CD4-positive, alpha-beta T cell (primary cell): ENCODE data around the gene CCBE1. TPM values are rescaled to one million over a fixed set of nuclear protein-coding genes. Genes with fewer than 3 reads are reported as not detected.

Experiments used
- ATAC-seq: fragments of 200-7000 bp; cut with Tn5 transposase; one replicate; pipeline ENCODE4 v1.10.0; 2022; ENCODE audit warnings: mild to moderate bottlenecking; ENCODE audit not compliant: poor library complexity
- CTCF ChIA-PET: fragments of 350-600 bp; sonication (Branson Sonifier 250); formaldehyde crosslinking; loops from one replicate; lab custom pipeline; 2021; ENCODE audit warnings: antibody characterized with exemption, inconsistent platforms; lab: Charles Lee
- POLR2A ChIA-PET: fragments of 350-600 bp; sonication (Branson Sonifier 250); formaldehyde crosslinking; loops from one replicate; lab custom pipeline; 2021; ENCODE audit warnings: antibody characterized with exemption, inconsistent platforms; lab: Charles Lee
- DNase-seq, 14 experiments: peaks; one replicate each; pipeline ENCODE4 v3.0.0-alpha.2; 2013 to 2020; ENCODE audit warnings: mixed read lengths in 2 of 14
- H3K27ac ChIP-seq, 2 donors: one replicate each; pipeline versions ENCODE4 v1.5.1 to v1.7.0; 2013; ENCODE audit warnings: low read length in 2 of 2, low read depth in 1 of 2, mild to moderate bottlenecking in 1 of 2
- H3K27me3 ChIP-seq, 2 experiments: 1 replicate in 1 of 2; 2 replicates in 1 of 2; pipeline versions ENCODE4 v1.6.1 to v1.7.0; 2013; ENCODE audit warnings: low read length in 2 of 2, control low read depth in 1 of 2, mild to moderate bottlenecking in 1 of 2, moderate library complexity in 1 of 2; ENCODE audit not compliant: insufficient read depth in 2 of 2, control insufficient read depth in 1 of 2
- H3K36me3 ChIP-seq: one replicate; pipeline ENCODE4 v1.6.1; 2013; ENCODE audit warnings: low read length, control low read depth; ENCODE audit not compliant: insufficient read depth
- H3K4me1 ChIP-seq: one replicate; pipeline ENCODE4 v1.6.1; 2013; ENCODE audit warnings: low read length, control low read depth; ENCODE audit not compliant: insufficient read depth
- H3K4me3 ChIP-seq: one replicate; pipeline ENCODE4 v1.5.1; 2013; ENCODE audit warnings: mild to moderate bottlenecking, low read length, moderate library complexity
- H3K9me3 ChIP-seq, 2 experiments: 1 replicate in 1 of 2; 2 replicates in 1 of 2; pipeline versions ENCODE4 v1.6.1 to v1.7.0; 2013; ENCODE audit warnings: low read length in 2 of 2, mild to moderate bottlenecking in 2 of 2, control low read depth in 1 of 2, moderate library complexity in 1 of 2; ENCODE audit not compliant: control insufficient read depth in 1 of 2, insufficient read depth in 1 of 2
- H3K27ac Mint-ChIP-seq: one replicate; pipeline ENCODE4 v1.8.0; 2020; ENCODE audit warnings: mixed read lengths
- H3K27me3 Mint-ChIP-seq: one replicate; pipeline ENCODE4 v1.8.0; 2021; ENCODE audit warnings: mixed read lengths
- H3K36me3 Mint-ChIP-seq: one replicate; pipeline ENCODE4 v1.8.0; 2021; ENCODE audit warnings: low read depth, mixed read lengths
- H3K4me1 Mint-ChIP-seq: one replicate; pipeline ENCODE4 v1.8.0; 2021; ENCODE audit warnings: low read depth, mixed read lengths
- H3K4me3 Mint-ChIP-seq: one replicate; pipeline ENCODE4 v1.8.0; 2020; ENCODE audit warnings: mild to moderate bottlenecking, mixed read lengths
- H3K9me3 Mint-ChIP-seq: one replicate; pipeline ENCODE4 v1.8.0; 2020; ENCODE audit warnings: mixed read lengths
- intact Hi-C, 2 experiments: fragments of 100-400 bp; cut with DNase I in 1 of 2; cut with micrococcal nuclease in 1 of 2; formaldehyde crosslinking; loops; one replicate each; pipeline versions ENCODE4 v1.15.1 to v1.9.0; 2023 to 2025; cut with DNase I, micrococcal nuclease
- total RNA-seq, 174 experiments: library from RNA in 2 of 174; stranded (reverse) in 2 of 174; gene quantifications; one replicate each; pipeline ENCODE4 v1.2.3 and lab custom pipeline; 2021 to 2026
- TF ChIP-seq, protein P1 (sequence below): fragments of 200-600 bp; IDR thresholded peaks from one replicate; pipeline ENCODE4 v1.8.0; 2022; ENCODE audit warnings: antibody characterized with exemption, mild to moderate bottlenecking

The CCBE1 gene
- total RNA-seq, 2 experiments from 2014 or later, result not detected

DNA sequence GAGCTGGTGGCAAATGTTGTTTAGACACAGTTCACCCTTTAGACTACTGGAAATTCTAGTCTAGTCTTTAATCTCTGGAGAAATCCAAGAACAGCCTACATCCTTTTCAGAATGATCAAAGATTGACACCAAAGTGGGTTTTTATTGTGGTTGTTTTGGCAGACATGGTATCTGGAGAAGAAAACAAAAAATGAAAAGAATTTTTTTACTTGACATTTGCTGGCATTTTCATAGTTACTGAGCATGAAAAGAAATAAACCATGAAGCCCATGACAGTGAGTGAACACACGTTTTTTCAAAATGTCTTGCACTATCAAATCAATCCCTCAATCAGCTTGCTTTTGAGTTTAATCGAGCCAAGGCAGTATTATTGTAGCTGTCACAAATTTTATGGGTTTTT lies 125.3 kb downstream of the CCBE1 start:
- peaks cover 0 to 3% of the 10 kb centered on the region in 2 experiments for H3K27me3 ChIP-seq
- ChIA-PET CTCF (no interaction called here), POLR2A (no interaction called here)
- H3K27ac ChIP-seq, result no peak overlapping the region
- no peaks in the 10 kb centered on the region for H3K9me3 Mint-ChIP-seq
- no peaks in the 10 kb centered on the region for H3K9me3 ChIP-seq
- no peak for ATAC-seq
- no peaks in the 10 kb centered on the region for H3K36me3 Mint-ChIP-seq
- intact Hi-C loops, result no loop called here
- H3K4me1 Mint-ChIP-seq, result no peaks in the 10 kb centered on the region
- H3K4me3 Mint-ChIP-seq, result no peak overlapping the region
- no peaks in the 10 kb centered on the region for H3K36me3 ChIP-seq
- TF ChIP-seq, protein P1, sequence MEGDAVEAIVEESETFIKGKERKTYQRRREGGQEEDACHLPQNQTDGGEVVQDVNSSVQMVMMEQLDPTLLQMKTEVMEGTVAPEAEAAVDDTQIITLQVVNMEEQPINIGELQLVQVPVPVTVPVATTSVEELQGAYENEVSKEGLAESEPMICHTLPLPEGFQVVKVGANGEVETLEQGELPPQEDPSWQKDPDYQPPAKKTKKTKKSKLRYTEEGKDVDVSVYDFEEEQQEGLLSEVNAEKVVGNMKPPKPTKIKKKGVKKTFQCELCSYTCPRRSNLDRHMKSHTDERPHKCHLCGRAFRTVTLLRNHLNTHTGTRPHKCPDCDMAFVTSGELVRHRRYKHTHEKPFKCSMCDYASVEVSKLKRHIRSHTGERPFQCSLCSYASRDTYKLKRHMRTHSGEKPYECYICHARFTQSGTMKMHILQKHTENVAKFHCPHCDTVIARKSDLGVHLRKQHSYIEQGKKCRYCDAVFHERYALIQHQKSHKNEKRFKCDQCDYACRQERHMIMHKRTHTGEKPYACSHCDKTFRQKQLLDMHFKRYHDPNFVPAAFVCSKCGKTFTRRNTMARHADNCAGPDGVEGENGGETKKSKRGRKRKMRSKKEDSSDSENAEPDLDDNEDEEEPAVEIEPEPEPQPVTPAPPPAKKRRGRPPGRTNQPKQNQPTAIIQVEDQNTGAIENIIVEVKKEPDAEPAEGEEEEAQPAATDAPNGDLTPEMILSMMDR, result no peak
- H3K4me3 ChIP-seq, result no peak overlapping the region
- no peak overlapping the region for H3K27ac Mint-ChIP-seq
- DNase-seq, result no peak
- peaks cover 5% of the 10 kb centered on the region for H3K27me3 Mint-ChIP-seq
- H3K4me1 ChIP-seq, result no peaks in the 10 kb centered on the region

DNA sequence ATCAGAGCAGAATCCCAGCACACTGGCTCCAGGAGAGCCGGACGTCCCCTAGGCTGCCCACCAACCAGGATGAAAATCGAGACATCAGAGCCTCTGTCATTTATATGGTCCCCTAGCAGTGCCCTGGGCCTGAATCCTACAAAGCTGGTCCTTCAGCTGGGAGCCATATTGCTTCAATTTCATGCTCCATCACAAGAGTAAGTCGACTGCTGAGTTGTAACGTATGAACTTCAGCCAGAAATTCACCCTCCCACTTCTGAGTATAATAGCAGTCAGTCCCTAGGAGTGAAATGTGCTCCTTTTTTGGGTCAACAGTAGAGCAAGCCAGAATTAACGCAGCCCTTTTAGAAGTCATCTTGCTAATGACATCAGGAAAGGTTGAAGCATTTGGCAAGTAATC lies 126.4 kb downstream of the CCBE1 start:
- Histone ChIP-seq H3K36me3 (no peaks in the 10 kb centered on the region), H3K4me1 (no peaks in the 10 kb centered on the region), H3K27me3 (peaks cover 0 to 3% of the 10 kb centered on the region in 2 experiments), H3K27ac (no peak overlapping the region), H3K9me3 (no peaks in the 10 kb centered on the region), H3K4me3 (no peak overlapping the region)
- Mint-ChIP-seq H3K36me3 (no peaks in the 10 kb centered on the region), H3K27me3 (peaks cover 5% of the 10 kb centered on the region), H3K4me3 (no peak overlapping the region), H3K4me1 (no peaks in the 10 kb centered on the region), H3K9me3 (no peaks in the 10 kb centered on the region), H3K27ac (no peak overlapping the region)
- ChIA-PET CTCF (no interaction called here), POLR2A (no interaction called here)
- no peak for DNase-seq
- ATAC-seq, result no peak
- intact Hi-C loops, result no loop called here
- TF ChIP-seq, protein P1, result no peak

DNA sequence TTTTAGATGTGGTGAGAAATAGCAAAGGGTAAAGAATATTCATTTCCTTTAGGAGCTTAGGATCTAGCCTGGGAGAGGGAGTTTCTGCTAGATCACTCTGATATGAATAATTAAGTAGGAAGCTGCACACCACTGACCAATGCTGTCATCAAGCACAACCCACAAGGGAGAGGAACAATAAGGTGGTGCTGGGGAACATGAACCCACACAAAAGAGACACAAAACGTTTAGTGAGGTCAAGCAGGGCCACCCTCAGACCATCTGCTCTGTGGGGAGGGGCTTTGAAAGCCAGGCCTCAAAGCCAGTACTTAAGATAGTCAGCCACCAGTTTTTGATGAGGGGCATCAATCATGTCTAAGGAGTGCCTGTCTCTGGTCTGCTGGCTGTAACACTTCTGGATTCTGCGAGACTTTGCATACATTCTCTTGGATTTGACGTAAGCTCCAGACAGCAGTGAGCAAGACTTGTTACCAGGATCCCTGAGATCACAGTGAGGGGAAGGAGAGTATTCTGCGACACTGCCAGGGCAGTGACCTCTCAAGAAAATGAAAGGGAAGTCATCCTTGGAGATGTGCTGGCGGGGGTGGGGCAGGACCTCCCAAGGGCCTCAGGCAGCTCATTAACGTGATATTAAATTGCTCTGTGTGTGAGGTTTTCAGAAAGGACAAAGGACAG lies 127.0 kb downstream of the CCBE1 start:
- no peak overlapping the region for H3K4me3 ChIP-seq
- no peak overlapping the region for H3K27ac ChIP-seq
- ATAC-seq, result no peak
- DNase-seq, result no peak
- ChIA-PET CTCF (no interaction called here), POLR2A (no interaction called here)
- Mint-ChIP-seq H3K9me3 (no peaks in the 10 kb centered on the region), H3K27me3 (peaks cover 5% of the 10 kb centered on the region), H3K4me3 (no peak overlapping the region), H3K27ac (no peak overlapping the region), H3K36me3 (no peaks in the 10 kb centered on the region), H3K4me1 (no peaks in the 10 kb centered on the region)
- intact Hi-C loops, result no loop called here
- TF ChIP-seq, protein P1, result no peak
- H3K4me1 ChIP-seq, result no peaks in the 10 kb centered on the region
- no peaks in the 10 kb centered on the region for H3K36me3 ChIP-seq
- H3K27me3 ChIP-seq, result peaks cover 0 to 3% of the 10 kb centered on the region in 2 experiments
- H3K9me3 ChIP-seq, result no peaks in the 10 kb centered on the region
